PFSK-1 (cell line): ENCODE data around the gene IFI44.

ENCODE experiments used
- FOXP2 ChIP-seq: optimal IDR thresholded peaks from 2 replicates; pipeline ENCODE3; 2011; ENCODE audit warnings: borderline replicate concordance, control low read depth, inconsistent platforms; ENCODE audit not compliant: insufficient read depth; ENCODE audit errors: extremely low read length, extremely low read depth
- POLR2AphosphoS5 ChIP-seq: IDR thresholded peaks from 2 replicates; pipeline ENCODE4 v1.6.1; 2012; ENCODE audit warnings: low read depth, mild to moderate bottlenecking, control low read depth, low read length, moderate library complexity
- SIN3A ChIP-seq: IDR thresholded peaks from 2 replicates; pipeline ENCODE4 v1.6.1; 2012; ENCODE audit warnings: mild to moderate bottlenecking, low read length, moderate library complexity, borderline replicate concordance; ENCODE audit not compliant: insufficient read depth
- TAF1 ChIP-seq: IDR thresholded peaks from 2 replicates; pipeline ENCODE4 v1.6.1; 2012; ENCODE audit warnings: low read length, control low read depth, borderline replicate concordance; ENCODE audit not compliant: insufficient read depth
- TF ChIP-seq, protein P1 (sequence below), 2 experiments: IDR thresholded peaks; 2 replicates each; pipeline versions ENCODE4 v1.6.1 to v1.8.0; 2011 to 2012; ENCODE audit warnings: low read depth in 2 of 2, low read length in 2 of 2, control low read depth in 1 of 2, inconsistent platforms in 1 of 2, mild to moderate bottlenecking in 1 of 2, moderate library complexity in 1 of 2; ENCODE audit not compliant: insufficient read depth in 1 of 2

IFI44 gene

GRCh38 chr1:78702426-78702825 is 52.8 kb downstream of the IFI44 start:
- TF ChIP-seq TAF1 = no peak
- TF ChIP-seq POLR2AphosphoS5 = no peak
- TF ChIP-seq, protein P1, sequence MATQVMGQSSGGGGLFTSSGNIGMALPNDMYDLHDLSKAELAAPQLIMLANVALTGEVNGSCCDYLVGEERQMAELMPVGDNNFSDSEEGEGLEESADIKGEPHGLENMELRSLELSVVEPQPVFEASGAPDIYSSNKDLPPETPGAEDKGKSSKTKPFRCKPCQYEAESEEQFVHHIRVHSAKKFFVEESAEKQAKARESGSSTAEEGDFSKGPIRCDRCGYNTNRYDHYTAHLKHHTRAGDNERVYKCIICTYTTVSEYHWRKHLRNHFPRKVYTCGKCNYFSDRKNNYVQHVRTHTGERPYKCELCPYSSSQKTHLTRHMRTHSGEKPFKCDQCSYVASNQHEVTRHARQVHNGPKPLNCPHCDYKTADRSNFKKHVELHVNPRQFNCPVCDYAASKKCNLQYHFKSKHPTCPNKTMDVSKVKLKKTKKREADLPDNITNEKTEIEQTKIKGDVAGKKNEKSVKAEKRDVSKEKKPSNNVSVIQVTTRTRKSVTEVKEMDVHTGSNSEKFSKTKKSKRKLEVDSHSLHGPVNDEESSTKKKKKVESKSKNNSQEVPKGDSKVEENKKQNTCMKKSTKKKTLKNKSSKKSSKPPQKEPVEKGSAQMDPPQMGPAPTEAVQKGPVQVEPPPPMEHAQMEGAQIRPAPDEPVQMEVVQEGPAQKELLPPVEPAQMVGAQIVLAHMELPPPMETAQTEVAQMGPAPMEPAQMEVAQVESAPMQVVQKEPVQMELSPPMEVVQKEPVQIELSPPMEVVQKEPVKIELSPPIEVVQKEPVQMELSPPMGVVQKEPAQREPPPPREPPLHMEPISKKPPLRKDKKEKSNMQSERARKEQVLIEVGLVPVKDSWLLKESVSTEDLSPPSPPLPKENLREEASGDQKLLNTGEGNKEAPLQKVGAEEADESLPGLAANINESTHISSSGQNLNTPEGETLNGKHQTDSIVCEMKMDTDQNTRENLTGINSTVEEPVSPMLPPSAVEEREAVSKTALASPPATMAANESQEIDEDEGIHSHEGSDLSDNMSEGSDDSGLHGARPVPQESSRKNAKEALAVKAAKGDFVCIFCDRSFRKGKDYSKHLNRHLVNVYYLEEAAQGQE (IDR thresholded peaks at IDR 0.05; ENCODE audit: insufficient read depth in 1 of 2, low read depth in 2 of 2, low read length in 2 of 2) = no peak
- no peak for TF ChIP-seq FOXP2

DNA sequence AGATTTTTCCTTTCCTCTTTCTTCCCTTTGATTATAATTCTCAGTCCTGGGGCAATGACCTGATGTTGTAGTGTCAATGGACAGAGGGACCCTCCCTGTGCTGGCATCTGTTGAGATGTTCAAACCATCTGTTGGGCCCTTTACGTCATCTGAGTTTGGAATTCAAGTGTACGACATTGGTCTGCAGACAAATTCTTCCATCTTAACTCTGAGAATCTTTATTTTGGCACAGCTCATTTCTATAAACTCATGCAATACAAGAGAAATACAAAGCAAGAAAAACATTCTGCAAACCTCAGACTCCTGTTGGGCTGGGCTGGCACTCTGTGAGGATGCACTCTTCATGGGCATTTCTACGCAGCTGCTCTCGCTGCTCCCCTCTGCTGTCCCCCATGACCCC is 54.2 kb downstream of the IFI44 start:
- TF ChIP-seq, protein P1 (IDR thresholded peaks at IDR 0.05; ENCODE audit: insufficient read depth in 1 of 2, low read depth in 2 of 2, low read length in 2 of 2) = no peak
- TF ChIP-seq POLR2AphosphoS5 = no peak
- TF ChIP-seq TAF1 = no peak
- TF ChIP-seq FOXP2 = no peak
- TF ChIP-seq SIN3A = no peak

- TF ChIP-seq SIN3A (no peak), POLR2AphosphoS5 (no peak), FOXP2 (no peak), TAF1 (no peak)
- TF ChIP-seq, protein P1 (IDR thresholded peaks at IDR 0.05; ENCODE audit: insufficient read depth in 1 of 2, low read depth in 2 of 2, low read length in 2 of 2) = no peak
Measured at GRCh38 chr1:78712467-78713051, 62.9 kb downstream of the IFI44 start.

DNA sequence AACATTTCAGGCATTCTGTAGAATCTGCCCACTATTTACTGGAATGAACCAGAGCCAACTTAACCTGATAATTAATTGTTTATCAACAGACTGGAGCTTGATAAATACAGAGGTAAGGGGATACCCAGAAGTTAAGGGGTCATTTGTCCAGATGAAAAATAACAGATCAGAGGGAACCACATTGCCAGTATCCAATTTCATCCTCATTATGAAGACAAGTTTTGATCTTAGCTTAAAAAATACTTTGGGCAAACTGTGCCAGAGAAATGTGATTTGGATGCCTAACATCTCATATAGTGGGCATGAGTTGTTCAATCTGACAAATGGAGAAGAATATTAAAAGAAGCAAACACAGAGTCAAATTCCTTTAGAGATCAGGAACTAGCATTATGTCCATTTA is 63.7 kb downstream of the IFI44 start:
- TF ChIP-seq FOXP2 = no peak
